ENCODE results near the gene TMCC3.
"Not testable (repeated sequence)": the region's sequence is repeated elsewhere in the genome, so short reads cannot be mapped to it uniquely, and the experiment has no call there.

The TMCC3 gene

GRCh38 chr12:94637390-94638113 lies 12.8 kb downstream of the TMCC3 start:
- DNase-seq (ENCODE audit: extremely low read depth in 1 of 2, low read depth in 1 of 2) = no peak

DNA sequence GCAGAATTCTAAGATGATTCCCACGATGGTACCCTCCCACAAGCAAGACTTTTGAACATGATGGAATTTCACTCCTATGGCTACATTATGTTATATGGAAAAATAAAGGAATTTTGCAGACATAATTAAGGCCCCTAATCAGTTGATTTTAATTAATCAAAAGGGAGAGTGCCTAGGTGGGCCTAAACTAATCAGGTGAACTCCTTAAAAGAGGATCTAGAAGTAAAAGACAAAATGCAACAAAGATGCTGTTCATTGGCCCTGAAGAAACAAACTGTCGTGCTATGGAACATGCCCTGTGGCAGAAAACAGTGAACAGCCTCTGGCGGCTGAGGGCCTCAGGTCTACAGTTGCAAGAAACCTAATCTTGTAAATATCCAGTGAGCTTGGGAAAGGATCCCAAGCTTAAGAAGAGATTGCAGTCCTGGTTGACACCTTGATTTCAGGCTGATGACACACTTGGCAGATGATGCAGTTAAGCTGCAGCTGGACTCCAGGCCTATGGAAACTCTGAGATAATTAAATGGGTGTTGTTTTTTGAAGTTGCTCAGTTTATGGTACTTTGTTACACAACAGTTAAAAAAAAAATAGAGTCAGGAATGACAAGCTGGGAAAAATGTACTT lies 13.8 kb downstream of the TMCC3 start:
- DNase-seq (ENCODE audit: extremely low read depth in 1 of 2, low read depth in 1 of 2) = no peak

DNA sequence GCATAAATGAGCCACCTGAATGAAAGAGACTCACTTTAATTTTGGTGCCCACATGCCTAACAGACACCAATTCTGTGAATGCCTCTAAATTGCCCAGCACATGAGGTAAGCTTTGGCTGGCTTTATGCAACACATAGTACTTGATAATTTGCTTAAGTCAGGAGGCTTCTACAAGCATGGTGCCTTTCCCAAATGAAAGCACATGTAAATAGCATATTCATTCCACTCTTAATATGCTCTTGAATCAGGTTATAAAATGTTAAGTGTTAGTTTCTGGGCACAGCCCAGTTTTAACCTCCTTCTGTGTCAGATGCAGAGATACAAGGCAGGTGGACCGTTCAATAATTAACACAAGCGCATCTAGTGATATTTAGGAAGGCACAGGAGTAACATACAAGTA lies 15.6 kb downstream of the TMCC3 start:
- no peak for DNase-seq (ENCODE audit: extremely low read depth in 1 of 2, low read depth in 1 of 2)

- no peak for DNase-seq (ENCODE audit: extremely low read depth in 1 of 2, low read depth in 1 of 2)
These were observed 17.0 kb downstream of the TMCC3 start for GRCh38 chr12:94633401-94633800.

- no peak for DNase-seq (ENCODE audit: extremely low read depth in 1 of 2, low read depth in 1 of 2)
These were observed 19.3 kb downstream of the TMCC3 start for GRCh38 chr12:94631058-94631457.

DNA sequence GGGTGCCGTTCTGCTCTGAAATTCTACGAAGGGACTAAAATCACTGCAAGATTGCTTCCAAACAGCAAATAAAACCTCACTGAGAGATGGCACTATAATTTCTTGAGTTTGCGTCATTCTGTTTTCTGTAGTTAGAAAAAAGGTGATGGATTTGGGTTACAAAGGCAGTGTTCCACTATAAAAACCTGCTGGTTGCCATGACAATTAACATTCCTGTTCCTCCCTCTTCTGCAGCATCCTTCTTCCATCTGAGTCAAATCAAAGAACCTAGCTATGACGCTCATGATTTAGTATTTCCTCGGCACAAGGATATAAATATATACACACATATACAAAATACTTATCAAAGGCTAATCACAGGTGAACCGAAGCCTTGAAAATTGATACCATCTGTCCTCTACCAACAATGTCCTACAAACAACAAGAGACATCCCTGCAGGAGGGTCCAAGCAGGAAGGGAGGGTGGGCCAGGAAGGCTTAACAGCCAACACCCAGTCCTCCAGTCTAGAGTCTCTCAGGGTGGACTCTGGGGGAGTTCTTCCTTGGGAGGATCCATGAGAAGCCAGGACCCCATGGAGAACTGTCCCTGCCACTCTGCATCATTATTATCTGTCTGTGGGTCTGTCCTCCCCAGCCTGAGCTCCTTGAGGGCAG lies 21.4 kb downstream of the TMCC3 start:
- DNase-seq (ENCODE audit: extremely low read depth in 1 of 2, low read depth in 1 of 2) = no peak

DNA sequence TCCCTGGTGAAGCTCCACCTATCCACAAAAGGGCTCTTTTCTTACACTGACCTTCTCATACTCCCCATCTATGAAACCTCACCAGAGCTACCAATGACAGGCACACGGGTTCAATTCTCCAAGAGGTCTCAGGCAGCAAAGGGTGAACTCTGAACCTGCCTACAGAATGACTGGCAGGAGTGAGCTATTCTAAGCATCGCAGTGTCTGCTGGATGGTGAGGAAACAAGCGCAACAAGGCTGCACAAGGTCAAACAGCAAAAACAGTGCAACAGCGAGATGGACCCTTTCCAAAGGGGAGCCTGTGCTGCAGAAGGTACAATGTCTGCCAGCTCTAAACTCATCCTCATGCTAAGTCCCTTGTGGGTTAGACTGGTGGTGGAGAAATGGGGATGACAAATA lies 22.0 kb downstream of the TMCC3 start:
- DNase-seq (ENCODE audit: extremely low read depth in 1 of 2, low read depth in 1 of 2) = no peak

GRCh38 chr12:94625531-94625930 lies 24.8 kb downstream of the TMCC3 start:
- no peak for DNase-seq (ENCODE audit: extremely low read depth in 1 of 2, low read depth in 1 of 2)

DNA sequence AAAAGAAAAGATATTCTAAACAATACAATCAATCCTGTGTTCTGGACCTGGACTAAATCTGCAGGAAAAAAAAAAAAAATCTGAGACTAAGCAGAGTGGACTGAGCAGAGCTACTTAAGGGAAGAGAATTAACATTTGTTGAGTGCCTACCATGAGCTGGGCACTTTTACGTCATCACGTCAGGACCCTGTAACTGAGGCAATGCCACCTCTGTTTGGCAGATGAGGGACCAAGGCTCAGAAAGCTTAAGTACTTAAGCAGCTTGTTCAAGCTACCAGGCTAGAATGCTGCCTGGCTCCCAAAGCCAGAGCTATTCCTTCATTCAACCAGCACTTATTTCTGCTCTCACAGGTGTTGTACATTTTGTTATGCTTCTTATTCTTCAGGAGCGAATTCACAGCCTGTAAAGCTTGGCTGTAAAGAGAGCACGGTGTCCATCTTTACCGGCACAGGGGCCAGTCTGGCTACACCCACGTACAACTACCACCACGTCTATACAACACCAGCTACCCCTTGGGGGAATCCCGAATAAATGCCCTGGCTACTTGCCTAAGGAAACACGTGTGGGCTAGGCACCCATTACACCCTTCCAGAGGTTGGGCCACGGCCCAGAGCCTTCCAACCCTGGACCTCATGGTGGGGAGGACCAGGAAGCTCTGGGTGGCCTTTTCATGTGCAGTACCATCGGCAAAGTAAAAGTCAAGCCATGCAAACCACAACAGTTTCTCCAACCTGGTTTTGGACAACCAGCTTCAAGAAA lies 27.0 kb downstream of the TMCC3 start:
- no peak for DNase-seq (ENCODE audit: extremely low read depth in 1 of 2, low read depth in 1 of 2)

DNA sequence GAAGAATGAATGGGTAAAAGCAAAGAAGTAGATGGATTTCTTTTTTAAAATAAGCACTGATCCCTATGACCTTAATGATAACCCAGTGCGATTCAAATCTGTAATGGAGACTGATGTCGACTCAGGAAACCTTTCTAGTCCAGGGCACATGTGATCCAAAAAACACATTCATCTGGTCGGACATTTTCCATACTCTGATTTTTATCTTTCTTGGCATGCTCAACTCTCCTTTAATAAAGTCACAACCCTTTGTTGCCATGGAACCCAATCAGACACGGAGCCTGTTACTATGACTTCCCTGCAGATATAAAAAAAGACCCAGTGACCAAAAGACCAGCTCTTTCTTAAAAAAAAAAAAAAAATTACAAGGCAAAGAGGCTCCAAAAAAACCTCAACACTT lies 27.9 kb downstream of the TMCC3 start:
- DNase-seq (ENCODE audit: extremely low read depth in 1 of 2, low read depth in 1 of 2) = no peak

DNA sequence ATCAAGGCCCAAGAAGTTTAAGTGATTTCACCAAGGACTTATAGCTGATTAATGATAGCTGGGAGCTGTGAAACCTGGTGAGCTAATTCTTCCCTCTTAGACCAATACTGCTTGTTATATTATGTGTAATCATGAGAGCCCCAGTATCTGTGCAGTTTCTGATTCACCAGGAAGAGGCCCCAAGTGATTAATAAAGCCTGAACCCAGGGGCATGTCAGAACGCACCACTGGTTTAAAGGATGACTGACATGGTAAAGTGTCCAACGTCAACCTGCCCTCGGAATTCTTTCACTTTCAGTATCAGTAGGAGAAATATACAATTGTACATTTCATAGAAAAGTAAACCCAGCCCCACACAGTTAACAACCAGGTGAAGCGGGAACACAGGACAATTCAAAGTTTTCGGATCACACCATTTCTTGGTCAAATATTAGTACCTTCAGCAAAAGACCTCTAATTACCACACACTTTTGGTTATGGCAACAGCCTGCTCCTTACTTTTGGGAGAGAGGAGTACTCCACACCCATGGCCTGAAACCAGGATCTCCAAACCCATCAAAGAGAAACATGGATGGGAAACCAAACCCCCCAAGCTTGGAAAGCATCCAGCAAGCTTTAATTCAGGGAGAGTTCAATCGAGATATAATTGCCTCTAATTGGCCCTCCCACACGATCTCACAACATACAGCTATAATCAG lies 28.5 kb downstream of the TMCC3 start:
- DNase-seq (ENCODE audit: extremely low read depth in 1 of 2, low read depth in 1 of 2) = no peak

- no peak for DNase-seq (ENCODE audit: extremely low read depth in 1 of 2, low read depth in 1 of 2)
These were observed 29.7 kb downstream of the TMCC3 start for GRCh38 chr12:94620621-94621020.

GRCh38 chr12:94618995-94619695 lies 31.2 kb downstream of the TMCC3 start:
- DNase-seq (ENCODE audit: extremely low read depth in 1 of 2, low read depth in 1 of 2) = no peak

GRCh38 chr12:94617101-94617500 lies 33.3 kb downstream of the TMCC3 start:
- no peak for DNase-seq (ENCODE audit: extremely low read depth in 1 of 2, low read depth in 1 of 2)

DNA sequence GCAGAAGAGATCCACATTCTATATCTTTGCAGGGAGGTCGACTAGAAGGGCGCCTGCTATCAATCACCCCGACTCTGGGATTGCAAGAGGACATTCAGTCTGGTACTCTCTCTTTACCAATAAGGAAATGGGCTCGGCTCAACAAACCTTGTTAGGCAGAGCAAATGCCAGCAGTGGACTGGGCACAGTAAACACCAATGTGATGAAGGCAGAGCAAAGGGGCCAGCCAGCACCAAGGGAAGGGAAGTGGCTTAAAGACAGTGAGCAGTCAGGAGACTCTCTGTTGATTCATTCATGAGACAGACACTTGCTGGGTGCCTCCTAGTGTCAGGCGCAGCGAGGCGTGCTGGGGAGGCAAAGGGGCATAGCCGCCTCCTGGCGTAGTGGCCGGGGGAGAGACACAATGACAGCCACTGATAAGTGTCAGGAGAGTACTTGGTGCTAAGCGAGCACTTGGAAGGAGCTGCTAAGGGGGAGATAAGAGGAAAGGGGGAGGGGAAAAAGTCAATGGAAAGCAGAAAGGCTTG lies 34.1 kb downstream of the TMCC3 start:
- DNase-seq (ENCODE audit: extremely low read depth in 1 of 2, low read depth in 1 of 2) = no peak

DNA sequence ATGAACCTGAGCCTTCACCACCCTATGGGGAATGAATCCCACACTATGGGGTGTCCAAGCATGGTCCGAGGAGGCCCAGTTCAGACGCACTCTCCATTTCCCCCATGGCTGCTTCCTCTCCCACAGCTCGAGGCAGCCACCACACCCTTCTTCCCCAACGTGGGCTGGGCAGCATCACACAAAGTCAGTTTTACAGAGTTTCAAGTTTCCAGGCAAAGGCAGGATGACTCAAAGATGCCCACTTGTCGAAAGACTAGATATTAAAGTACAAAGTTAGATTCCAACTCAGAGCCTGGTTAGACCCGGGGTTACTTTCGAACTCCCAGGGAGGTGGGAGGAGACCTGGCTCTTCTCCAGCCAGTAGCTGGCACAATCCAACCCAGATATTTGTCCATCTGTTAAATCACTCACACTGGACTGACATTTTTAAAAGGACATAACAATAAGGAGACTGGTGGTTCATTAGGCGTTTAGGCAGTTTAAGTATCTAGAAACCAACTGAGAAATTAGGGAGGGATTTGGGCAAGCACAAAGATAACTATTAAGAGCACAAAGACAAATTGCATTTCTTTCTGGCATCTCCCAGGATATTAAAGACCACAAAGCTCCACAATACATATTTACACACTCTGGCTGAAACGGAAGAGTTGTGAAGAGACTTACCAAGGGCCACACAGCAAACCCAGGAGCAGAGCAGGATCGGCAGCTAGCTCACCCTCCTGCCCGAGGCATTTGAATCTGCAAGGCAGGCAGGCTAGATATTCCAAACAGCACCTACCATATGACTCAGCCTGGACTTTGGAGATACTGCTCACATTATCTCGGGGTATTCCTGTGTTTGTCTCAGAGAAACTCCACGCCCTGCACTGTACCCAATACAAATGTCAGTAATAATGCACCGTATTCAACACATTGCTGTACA lies 34.8 kb downstream of the TMCC3 start:
- no peak for DNase-seq (ENCODE audit: extremely low read depth in 1 of 2, low read depth in 1 of 2)

DNA sequence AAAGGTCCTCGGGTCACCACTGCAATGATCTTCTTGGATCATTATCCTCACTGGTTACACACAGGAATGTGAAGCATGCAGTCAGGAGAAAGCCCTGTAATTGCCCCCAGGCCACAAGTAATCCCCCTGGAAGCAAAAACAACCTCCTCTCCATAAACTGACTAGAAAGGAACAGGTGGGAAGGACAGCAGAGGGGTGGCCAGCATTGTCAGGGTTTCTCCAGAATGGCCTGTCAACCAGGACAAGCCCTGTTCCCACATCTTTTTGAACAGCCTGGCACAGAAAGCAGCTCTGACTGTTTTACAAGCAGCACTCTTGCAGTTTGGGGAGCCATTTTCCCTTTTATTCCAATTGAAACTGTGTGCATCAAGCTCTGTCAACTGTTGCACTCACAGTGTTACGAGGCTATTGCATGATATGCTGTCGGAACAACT lies 36.1 kb downstream of the TMCC3 start:
- DNase-seq (ENCODE audit: extremely low read depth in 1 of 2, low read depth in 1 of 2) = no peak

- DNase-seq (ENCODE audit: extremely low read depth in 1 of 2, low read depth in 1 of 2) = no peak
These were observed 40.4 kb downstream of the TMCC3 start for GRCh38 chr12:94609917-94610443.

- not testable (repeated sequence) for DNase-seq (ENCODE audit: extremely low read depth in 1 of 2, low read depth in 1 of 2)
These were observed 43.5 kb downstream of the TMCC3 start for GRCh38 chr12:94606810-94607209.

All from activated CD8-positive, alpha-beta memory T cell treated with anti-CD3 and anti-CD28 coated beads for 1 hour (primary cell).